ENCODE data around the gene STK32C. TPM values are rescaled to one million over a fixed set of nuclear protein-coding genes. Genes with fewer than 3 reads are reported as not detected.

Gene STK32C
- total RNA-seq, 2 donors from 2014 or later: 8.4 to 9.9 TPM

GRCh38 chr10:132166216-132166950 is 141.4 kb downstream of the STK32C start:
- 91% methylated on average over 17 to 23 of the region's 23 CpGs for WGBS, 2 experiments (ENCODE audit: insufficient coverage in 1 of 2, insufficient read length in 1 of 2)
- H3K27ac Mint-ChIP-seq: no peak overlapping the region
- H3K27me3 ChIP-seq (ENCODE audit: control insufficient read depth, insufficient read depth, low read length, poor library complexity, severe bottlenecking): no peaks in the 10 kb centered on the region
- H3K4me3 Mint-ChIP-seq: no peak overlapping the region
- H3K27me3 Mint-ChIP-seq (ENCODE audit: insufficient read depth): no peaks in the 10 kb centered on the region
- no peaks in the 10 kb centered on the region for H3K4me1 ChIP-seq (ENCODE audit: control insufficient read depth, insufficient read depth, low read length)
- no peaks in the 10 kb centered on the region for H3K9me3 Mint-ChIP-seq
- no peak overlapping the region for H3K9ac ChIP-seq (ENCODE audit: extremely low read depth, low read length, poor library complexity, severe bottlenecking)
- TF ChIP-seq, protein P1, sequence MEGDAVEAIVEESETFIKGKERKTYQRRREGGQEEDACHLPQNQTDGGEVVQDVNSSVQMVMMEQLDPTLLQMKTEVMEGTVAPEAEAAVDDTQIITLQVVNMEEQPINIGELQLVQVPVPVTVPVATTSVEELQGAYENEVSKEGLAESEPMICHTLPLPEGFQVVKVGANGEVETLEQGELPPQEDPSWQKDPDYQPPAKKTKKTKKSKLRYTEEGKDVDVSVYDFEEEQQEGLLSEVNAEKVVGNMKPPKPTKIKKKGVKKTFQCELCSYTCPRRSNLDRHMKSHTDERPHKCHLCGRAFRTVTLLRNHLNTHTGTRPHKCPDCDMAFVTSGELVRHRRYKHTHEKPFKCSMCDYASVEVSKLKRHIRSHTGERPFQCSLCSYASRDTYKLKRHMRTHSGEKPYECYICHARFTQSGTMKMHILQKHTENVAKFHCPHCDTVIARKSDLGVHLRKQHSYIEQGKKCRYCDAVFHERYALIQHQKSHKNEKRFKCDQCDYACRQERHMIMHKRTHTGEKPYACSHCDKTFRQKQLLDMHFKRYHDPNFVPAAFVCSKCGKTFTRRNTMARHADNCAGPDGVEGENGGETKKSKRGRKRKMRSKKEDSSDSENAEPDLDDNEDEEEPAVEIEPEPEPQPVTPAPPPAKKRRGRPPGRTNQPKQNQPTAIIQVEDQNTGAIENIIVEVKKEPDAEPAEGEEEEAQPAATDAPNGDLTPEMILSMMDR (conservative IDR thresholded peaks at IDR 0.05): no peak
- no peak overlapping the region for H3K27ac ChIP-seq (ENCODE audit: low read depth, low read length)
- no peaks in the 10 kb centered on the region for H3K36me3 ChIP-seq (ENCODE audit: control insufficient read depth, insufficient read depth, low read length)
- no peak for DNase-seq
- H3K4me3 ChIP-seq (ENCODE audit: low read length): no peak overlapping the region
- no peaks in the 10 kb centered on the region for H3K9me3 ChIP-seq (ENCODE audit: control insufficient read depth, low read length)
- H3K36me3 Mint-ChIP-seq (ENCODE audit: low read depth): no peaks in the 10 kb centered on the region
- no peaks in the 10 kb centered on the region for H3K4me1 Mint-ChIP-seq

GRCh38 chr10:132165416-132165980 is 142.3 kb downstream of the STK32C start:
- no peak overlapping the region for H3K27ac ChIP-seq (ENCODE audit: low read depth, low read length)
- Mint-ChIP-seq H3K9me3 (no peaks in the 10 kb centered on the region), H3K27me3 (ENCODE audit: insufficient read depth) (no peaks in the 10 kb centered on the region), H3K4me1 (no peaks in the 10 kb centered on the region), H3K27ac (no peak overlapping the region), H3K36me3 (ENCODE audit: low read depth) (no peaks in the 10 kb centered on the region), H3K4me3 (no peak overlapping the region)
- H3K4me1 ChIP-seq (ENCODE audit: control insufficient read depth, insufficient read depth, low read length): no peaks in the 10 kb centered on the region
- no peaks in the 10 kb centered on the region for H3K36me3 ChIP-seq (ENCODE audit: control insufficient read depth, insufficient read depth, low read length)
- no peaks in the 10 kb centered on the region for H3K9me3 ChIP-seq (ENCODE audit: control insufficient read depth, low read length)
- H3K9ac ChIP-seq (ENCODE audit: extremely low read depth, low read length, poor library complexity, severe bottlenecking): no peak overlapping the region
- WGBS, 2 experiments (ENCODE audit: insufficient coverage in 1 of 2, insufficient read length in 1 of 2): 83 to 86% methylated on average over 13 to 21 of the region's 21 CpGs
- no peak for DNase-seq
- H3K27me3 ChIP-seq (ENCODE audit: control insufficient read depth, insufficient read depth, low read length, poor library complexity, severe bottlenecking): no peaks in the 10 kb centered on the region
- H3K4me3 ChIP-seq (ENCODE audit: low read length): no peak overlapping the region
- TF ChIP-seq, protein P1 (conservative IDR thresholded peaks at IDR 0.05): no peak

- DNase-seq: peak; percentile 75
- no peak overlapping the region for H3K4me3 ChIP-seq (ENCODE audit: low read length)
- WGBS, 2 experiments (ENCODE audit: insufficient coverage in 1 of 2, insufficient read length in 1 of 2): 64 to 72% methylated on average over 17 to 20 of the region's 20 CpGs
- no peaks in the 10 kb centered on the region for H3K27me3 ChIP-seq (ENCODE audit: control insufficient read depth, insufficient read depth, low read length, poor library complexity, severe bottlenecking)
- no peak overlapping the region for H3K4me3 Mint-ChIP-seq
- TF ChIP-seq, protein P1 (conservative IDR thresholded peaks at IDR 0.05): no peak
- H3K36me3 ChIP-seq (ENCODE audit: control insufficient read depth, insufficient read depth, low read length): no peaks in the 10 kb centered on the region
- no peak overlapping the region for H3K27ac Mint-ChIP-seq
- no peaks in the 10 kb centered on the region for H3K9me3 Mint-ChIP-seq
- no peak overlapping the region for H3K9ac ChIP-seq (ENCODE audit: extremely low read depth, low read length, poor library complexity, severe bottlenecking)
- H3K9me3 ChIP-seq (ENCODE audit: control insufficient read depth, low read length): no peaks in the 10 kb centered on the region
- no peaks in the 10 kb centered on the region for H3K36me3 Mint-ChIP-seq (ENCODE audit: low read depth)
- no peaks in the 10 kb centered on the region for H3K4me1 Mint-ChIP-seq
- H3K4me1 ChIP-seq (ENCODE audit: control insufficient read depth, insufficient read depth, low read length): no peaks in the 10 kb centered on the region
- H3K27ac ChIP-seq (ENCODE audit: low read depth, low read length): no peak overlapping the region
- H3K27me3 Mint-ChIP-seq (ENCODE audit: insufficient read depth): no peaks in the 10 kb centered on the region
Observed at GRCh38 chr10:132164761-132165278, 142.9 kb downstream of the STK32C start.

Data from endodermal cell (in vitro differentiated cells).